ENCODE measurements around the gene GLT1D1.

The GLT1D1 gene

GRCh38 chr12:128856035-128856790 is 2.9 kb downstream of the GLT1D1 start:
- DNase-seq (ENCODE audit: low spot score) = no peak

DNA sequence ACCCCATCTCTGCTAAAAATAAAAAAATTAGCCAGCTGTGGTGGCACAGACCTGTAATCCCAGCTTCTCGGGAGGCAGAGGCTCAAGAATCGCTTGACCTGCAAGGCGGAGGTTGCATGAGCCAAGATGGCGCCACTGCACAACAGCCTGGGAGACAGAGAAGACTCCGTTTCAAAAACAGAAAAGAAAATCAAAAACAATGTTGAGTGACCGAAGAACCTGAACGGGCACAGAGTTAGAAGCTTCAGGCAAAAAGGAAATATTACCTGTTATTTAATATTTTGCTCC is 3.5 kb downstream of the GLT1D1 start:
- no peak for DNase-seq (ENCODE audit: low spot score)

DNA sequence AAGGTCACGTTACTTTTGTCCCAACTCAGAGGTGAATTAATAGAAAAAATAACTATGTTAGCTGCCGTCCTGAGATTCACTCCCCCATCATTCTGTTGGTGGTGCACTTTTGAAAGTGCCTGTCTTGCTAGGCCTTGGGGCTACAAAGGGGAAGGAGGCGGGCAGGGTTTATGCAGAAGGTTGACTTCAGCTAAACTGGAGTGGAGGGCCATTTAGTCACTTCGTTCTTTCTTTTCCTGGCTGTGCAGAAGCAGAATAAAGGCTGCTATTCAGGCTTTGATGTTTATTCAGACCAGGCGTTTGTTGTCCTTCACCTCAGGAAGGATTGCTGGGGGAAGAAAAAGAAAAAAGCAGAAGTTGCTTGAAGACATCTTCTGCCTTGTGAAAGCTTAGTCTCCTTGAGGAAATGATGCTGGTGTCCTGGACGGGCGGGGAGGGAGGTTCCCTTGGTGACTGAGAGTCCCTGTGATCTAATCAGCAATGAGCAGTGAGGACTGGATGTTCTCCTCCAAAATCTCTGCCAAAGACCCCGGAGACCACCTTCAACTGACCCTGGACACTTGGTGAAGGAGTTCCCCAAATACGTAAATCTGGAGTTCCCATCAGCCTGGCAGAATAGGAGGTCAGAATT is 4.0 kb downstream of the GLT1D1 start:
- peak; percentile 20 for DNase-seq (ENCODE audit: low spot score)

DNA sequence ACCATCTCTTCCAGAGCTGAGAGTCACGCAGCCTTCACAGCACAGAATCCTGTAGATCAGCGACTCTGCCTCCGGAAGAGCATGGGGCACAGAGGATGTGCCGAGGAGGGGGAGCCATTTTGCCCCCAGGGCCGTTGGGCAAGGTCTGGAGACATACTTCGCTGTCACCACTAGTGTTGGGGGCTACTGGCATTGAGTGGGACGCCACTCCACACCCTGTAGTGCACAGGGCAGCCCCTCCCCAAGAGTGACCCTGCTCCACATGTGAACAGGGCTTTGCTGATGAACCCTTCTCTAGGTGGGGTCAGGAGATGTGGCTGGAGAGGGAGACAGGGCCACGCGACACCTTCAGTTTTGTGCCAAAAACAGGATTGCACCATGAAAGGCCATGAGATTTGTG is 6.0 kb downstream of the GLT1D1 start:
- no peak for DNase-seq (ENCODE audit: low spot score)

DNA sequence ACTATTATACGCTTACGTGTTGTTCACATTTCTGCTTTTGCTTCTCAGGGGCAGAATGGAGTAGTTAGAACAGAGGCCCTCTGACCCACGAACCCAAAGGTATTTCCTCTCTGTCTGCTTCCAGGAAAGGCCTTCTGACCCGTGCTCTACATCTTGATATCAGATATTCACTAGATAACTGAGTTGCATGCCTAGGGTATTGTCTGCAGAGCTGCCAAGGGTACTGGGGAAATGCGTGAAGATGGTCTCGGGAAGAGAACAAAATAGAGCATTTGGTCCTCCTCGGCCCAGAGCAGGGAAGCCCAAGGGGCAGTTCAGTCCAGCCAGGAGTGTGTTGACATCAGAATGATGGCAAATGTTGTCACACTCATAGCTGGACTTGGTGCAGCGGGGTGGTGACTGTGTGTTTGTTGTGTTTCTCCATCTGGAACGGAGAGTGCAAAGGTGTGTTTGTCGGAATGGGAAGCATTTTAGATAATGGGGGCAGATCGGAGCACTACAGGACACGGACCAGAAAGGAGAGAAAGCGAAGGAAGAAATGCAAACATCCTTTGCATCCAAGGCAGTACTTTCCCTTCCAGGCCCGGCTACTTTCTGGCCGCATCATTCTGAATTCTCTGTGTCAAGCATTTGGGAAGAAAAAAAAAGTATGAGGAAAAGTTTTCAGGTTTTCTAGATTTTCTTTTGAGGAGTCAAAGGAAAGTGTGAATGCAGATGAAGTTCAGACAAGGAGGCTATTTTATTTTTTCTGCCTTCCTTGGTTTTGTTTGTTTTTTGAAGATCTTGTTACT is 8.1 kb downstream of the GLT1D1 start:
- DNase-seq (ENCODE audit: low spot score) = no peak

DNA sequence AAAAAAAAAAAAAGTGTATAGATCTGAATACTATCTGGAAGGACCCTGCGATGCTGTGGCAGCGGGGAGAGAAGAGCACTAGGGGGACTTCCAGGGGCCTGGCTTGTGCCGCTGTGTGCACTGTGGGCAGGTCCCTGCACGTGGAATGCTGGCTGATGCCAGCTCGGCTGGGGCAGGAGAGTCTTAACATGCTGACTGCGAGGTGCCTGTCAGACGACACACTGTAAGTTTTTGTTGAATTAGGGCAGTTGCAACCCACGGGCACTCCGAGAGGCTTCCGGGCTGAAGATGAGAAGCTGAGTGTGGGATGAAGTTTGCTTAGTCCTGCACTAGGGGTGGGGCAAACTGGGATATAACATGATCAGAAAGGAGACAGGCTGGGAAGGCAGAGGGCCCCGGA is 10.7 kb downstream of the GLT1D1 start:
- no peak for DNase-seq (ENCODE audit: low spot score)

DNA sequence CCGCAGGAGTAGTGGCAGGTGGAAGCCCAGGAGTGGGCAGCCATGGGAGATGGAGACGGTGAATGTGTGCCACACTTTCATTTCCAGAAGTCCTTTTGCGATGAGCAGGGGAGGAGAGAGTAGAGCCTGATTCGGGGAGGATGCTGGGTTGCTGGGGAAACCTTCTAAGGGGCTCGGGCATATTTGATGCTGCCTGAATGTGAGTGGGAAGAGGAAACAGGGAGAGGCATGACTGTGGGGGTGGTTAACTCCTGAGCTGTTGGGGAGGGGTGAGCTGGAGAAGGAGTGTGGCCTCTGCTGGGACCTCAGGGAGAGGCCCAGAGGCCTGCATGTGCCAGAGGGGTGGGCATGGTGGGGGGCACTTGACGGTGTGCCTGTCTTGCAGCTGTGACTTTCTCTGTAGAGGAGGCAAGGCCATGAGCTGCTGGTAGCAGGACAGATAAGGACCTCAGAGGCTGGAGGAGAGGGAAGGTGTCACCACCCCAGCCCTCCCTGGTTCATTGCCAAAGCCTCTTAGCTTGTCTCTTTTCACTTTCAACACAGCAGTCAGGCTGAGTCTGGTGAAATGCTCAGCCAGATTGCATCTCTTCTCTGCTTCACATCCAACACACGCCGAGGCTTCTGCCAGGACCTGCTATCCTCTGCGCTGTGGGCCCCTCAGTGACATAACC is 11.4 kb downstream of the GLT1D1 start:
- no peak for DNase-seq (ENCODE audit: low spot score)

GRCh38 chr12:128867466-128867865 is 14.2 kb downstream of the GLT1D1 start:
- DNase-seq (ENCODE audit: low spot score) = no peak

DNA sequence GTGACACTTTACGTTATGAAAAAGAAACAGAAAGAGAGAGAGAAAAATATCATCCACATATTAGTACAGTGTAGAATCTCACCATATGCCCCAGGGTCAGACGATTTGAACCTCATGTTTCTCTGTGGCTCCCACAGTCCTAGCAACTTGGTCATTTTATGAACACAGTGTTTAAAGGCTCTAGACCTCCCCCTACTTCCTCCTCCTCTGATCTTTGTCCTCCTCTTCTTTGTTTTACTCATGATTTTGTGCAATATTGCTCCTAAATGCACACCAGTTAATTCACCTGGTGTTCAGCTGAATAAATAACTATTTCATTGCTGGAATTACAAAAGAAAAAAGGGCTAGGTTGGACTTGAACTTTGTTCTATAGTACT is 18.2 kb downstream of the GLT1D1 start:
- no peak for DNase-seq (ENCODE audit: low spot score)

GRCh38 chr12:128872303-128872702 is 19.0 kb downstream of the GLT1D1 start:
- DNase-seq (ENCODE audit: low spot score) = no peak

DNA sequence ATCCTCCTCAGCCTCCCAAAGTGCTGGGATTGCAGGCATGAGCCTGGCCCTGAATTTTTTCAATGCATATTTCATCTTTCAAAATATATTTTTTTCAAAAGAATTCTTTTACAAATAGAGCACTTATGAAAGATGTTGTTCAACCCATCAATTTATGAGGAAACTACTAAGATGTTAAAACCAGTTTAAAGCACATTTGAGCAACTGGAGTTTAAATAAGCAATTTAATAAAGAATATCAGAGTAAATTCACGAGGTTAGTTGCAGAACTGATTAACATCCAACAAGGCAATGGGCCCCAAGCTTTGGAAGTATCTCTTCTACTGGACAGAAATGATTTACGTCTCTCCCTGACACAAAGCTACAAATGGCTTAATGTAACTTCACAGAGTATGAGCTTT is 23.3 kb downstream of the GLT1D1 start:
- no peak for DNase-seq (ENCODE audit: low spot score)

DNA sequence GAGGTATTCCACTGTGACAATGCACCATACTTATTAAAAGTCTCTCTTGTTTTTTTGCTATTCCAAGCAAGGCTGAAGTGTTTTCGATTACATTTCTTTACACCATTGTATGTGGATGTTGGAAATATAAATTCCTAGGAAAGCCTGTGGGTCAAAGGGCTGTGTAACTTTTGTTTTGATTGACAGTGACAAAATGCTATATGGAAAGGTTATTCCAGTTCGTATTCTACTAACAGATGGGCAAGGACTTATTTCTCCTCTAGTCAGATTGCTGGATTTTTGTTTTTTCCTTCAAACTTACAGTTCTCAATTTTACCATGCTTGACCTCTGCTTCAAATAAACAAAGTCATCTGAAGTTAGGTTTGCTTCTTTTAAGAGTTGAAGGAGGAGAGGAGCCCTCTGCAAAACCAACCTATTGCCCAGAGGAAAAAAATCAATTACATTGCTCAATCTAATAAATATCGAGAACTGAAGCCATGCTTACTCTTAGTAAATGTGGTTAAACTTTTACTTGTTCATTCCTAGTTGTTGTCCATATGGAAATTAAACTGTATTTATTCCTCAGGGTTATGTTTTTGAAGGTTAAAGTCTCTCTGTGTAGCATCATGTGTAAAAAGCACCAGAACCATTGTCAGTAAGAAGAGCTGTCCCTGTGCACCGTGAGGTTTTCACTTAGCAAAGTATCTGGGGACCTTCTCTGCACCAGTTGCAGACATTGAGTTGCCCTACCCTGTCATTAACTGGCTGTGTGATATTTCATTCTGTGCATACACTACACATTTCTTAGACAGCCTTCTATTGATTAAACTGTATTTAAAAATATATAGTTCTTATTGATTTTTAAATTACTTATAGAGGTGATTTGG is 26.9 kb downstream of the GLT1D1 start:
- no peak for DNase-seq (ENCODE audit: low spot score)

DNA sequence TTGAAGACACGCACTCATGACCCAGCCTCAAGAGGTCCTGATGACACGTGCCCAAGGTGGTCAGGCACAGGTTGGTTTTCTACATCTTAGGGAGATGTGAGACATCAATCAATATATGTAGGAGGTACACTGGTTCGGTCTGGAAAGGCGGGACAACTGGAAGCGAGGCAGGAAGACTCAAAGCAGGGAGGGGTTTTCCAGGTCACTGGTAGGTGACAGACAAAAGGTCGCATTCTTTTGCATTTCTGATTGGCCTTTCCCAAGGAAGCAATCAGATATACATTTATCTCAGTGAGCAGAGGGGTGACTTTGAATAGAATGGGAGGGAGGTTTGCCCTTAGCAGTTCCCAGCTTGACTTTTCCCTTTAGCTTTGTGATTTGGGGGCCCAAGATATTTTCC is 38.6 kb downstream of the GLT1D1 start:
- no peak for DNase-seq (ENCODE audit: low spot score)

DNA sequence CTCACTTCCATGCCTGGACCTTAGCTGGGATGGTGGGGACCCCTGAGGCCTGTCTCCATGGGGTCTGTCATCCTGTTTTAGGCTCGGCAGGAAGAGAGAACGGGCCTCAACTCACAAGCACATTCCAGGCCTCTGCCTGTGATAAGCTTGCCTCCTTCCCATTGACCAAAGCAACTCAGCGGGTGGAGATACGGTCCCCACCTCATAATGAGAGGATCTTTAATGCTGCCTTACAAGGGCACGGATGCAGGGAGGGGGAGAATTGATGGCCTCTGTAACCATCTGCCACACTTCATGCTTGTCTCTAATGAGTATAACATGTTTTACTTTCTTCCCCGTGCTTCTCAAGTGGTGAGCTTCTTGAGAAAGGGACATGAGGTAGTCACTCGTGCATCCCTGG is 50.0 kb downstream of the GLT1D1 start:
- no peak for DNase-seq (ENCODE audit: low spot score)

- DNase-seq (ENCODE audit: low spot score) = no peak
Measured at GRCh38 chr12:128905003-128905544, 51.8 kb downstream of the GLT1D1 start.

- no peak for DNase-seq (ENCODE audit: low spot score)
Measured at GRCh38 chr12:128906485-128907137, 53.3 kb downstream of the GLT1D1 start.

DNA sequence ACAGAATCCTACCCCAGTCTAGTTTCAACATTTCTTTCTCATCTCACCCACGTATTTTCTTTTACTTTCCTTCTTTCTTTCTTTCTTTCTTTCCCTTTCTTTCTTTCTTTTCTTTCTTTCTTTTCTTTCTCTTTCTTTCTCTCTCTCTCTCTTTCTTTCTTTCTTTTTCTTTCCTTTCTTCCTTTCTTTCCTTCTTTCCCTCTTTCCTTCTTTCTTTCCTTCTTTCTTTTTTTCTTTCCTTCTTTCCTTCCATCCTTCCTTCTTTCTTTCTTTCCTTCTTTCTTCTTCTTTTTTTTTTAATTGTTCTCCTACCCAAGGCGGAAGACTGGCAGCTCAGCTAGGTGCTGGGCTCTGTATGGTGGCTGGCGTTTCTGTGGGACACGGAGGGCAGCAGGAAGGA is 55.0 kb downstream of the GLT1D1 start:
- DNase-seq (ENCODE audit: low spot score) = no peak

GRCh38 chr12:128909653-128910052 is 56.4 kb downstream of the GLT1D1 start:
- no peak for DNase-seq (ENCODE audit: low spot score)

GRCh38 chr12:128910629-128911028 is 57.4 kb downstream of the GLT1D1 start:
- DNase-seq (ENCODE audit: low spot score) = no peak

GRCh38 chr12:128911861-128912260 is 58.6 kb downstream of the GLT1D1 start:
- no peak for DNase-seq (ENCODE audit: low spot score)

Measured in pons (tissue), 1 donor.